NT2/D1 (cell line): ENCODE measurements around the gene PLEKHA6.

Source experiments
- DNase-seq: peaks from one replicate; pipeline ENCODE4 v3.0.0-alpha.2; 2011; ENCODE audit warnings: low read depth, low spot score
- H3K27me3 ChIP-seq: 2 replicates; pipeline ENCODE4 v1.6.0; 2011; ENCODE audit warnings: mild to moderate bottlenecking; ENCODE audit not compliant: insufficient read length, insufficient read depth
- H3K36me3 ChIP-seq: 2 replicates; pipeline ENCODE4 v1.6.1; 2011; ENCODE audit warnings: mild to moderate bottlenecking, low read length, mixed read lengths; ENCODE audit not compliant: insufficient read depth, insufficient read length
- H3K4me1 ChIP-seq: 2 replicates; pipeline ENCODE4 v1.5.1; 2011; ENCODE audit not compliant: insufficient read depth, insufficient read length
- H3K4me3 ChIP-seq: 2 replicates; pipeline ENCODE4 v1.5.1; 2011; ENCODE audit warnings: low read depth; ENCODE audit not compliant: insufficient read length
- H3K9ac ChIP-seq: 2 replicates; pipeline ENCODE4 v1.6.0; 2011; ENCODE audit warnings: low read depth; ENCODE audit not compliant: insufficient read length
- H3K9me3 ChIP-seq: 2 replicates; pipeline ENCODE4 v1.5.1; 2011; ENCODE audit warnings: mild to moderate bottlenecking, low read length; ENCODE audit not compliant: insufficient read depth
- SUZ12 ChIP-seq: IDR thresholded peaks from 2 replicates; pipeline ENCODE4 v1.6.1; 2011; ENCODE audit not compliant: insufficient read length, insufficient read depth; ENCODE audit errors: extremely low read depth
- YY1 ChIP-seq: IDR thresholded peaks from 2 replicates; pipeline ENCODE4 v1.6.1; 2011; ENCODE audit not compliant: insufficient read length, insufficient read depth
- ZNF274 ChIP-seq: IDR thresholded peaks from 2 replicates; pipeline ENCODE4 v1.6.1; 2011; ENCODE audit warnings: mild to moderate bottlenecking, low read depth, low read length

The PLEKHA6 gene

DNA sequence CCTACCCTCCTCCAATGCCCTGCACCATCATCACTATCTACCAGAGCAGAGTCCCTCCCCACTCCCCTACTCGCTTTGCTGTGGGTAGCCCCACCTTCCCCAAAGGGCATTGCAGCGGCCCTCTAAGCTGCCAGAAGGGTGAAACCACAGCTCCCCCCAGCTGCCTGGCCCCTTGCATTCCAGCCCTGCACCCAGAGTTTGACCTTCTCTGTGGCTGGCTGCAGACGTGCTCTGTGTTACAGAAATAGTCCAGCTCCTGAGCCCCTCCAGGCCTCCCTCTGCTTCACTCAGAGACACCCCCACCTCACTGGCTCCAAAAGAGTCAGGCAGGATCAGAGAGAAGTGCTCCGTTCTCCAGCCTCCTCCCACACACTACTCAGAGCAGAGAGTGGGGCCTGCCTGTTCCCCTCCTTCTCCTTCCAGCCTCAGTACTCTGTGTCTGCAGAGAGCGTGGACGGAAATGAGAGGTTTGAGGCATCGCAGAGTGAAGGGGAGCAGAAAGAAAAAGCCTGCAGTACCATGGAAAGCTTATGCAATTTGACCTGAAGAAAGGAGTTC is 63.2 kb downstream of the PLEKHA6 start:
- Histone ChIP-seq H3K27me3 (no peaks in the 10 kb centered on the region), H3K36me3 (no peaks in the 10 kb centered on the region), H3K4me3 (no peak overlapping the region), H3K9me3 (no peaks in the 10 kb centered on the region), H3K9ac (no peak overlapping the region), H3K4me1 (peaks cover 19% of the 10 kb centered on the region)
- no peak for TF ChIP-seq YY1
- no peak for TF ChIP-seq ZNF274
- TF ChIP-seq SUZ12: no peak
- no peak for DNase-seq

GRCh38 chr1:204295671-204296070 is 64.1 kb downstream of the PLEKHA6 start:
- H3K4me3 ChIP-seq: no peak overlapping the region
- no peak for DNase-seq
- no peak overlapping the region for H3K9ac ChIP-seq
- H3K27me3 ChIP-seq: no peaks in the 10 kb centered on the region
- peaks cover 19% of the 10 kb centered on the region for H3K4me1 ChIP-seq
- H3K36me3 ChIP-seq: no peaks in the 10 kb centered on the region
- TF ChIP-seq SUZ12 (no peak), YY1 (no peak)
- H3K9me3 ChIP-seq: no peaks in the 10 kb centered on the region

- no peaks in the 10 kb centered on the region for H3K36me3 ChIP-seq
- no peaks in the 10 kb centered on the region for H3K27me3 ChIP-seq
- no peaks in the 10 kb centered on the region for H3K9me3 ChIP-seq
- H3K4me3 ChIP-seq: no peak overlapping the region
- H3K4me1 ChIP-seq: peaks cover 19% of the 10 kb centered on the region
- no peak for DNase-seq
- no peak overlapping the region for H3K9ac ChIP-seq
- TF ChIP-seq SUZ12: no peak
- TF ChIP-seq YY1: no peak
- TF ChIP-seq ZNF274: no peak
Observed at GRCh38 chr1:204294357-204294756, 65.4 kb downstream of the PLEKHA6 start.

- H3K27me3 ChIP-seq: no peaks in the 10 kb centered on the region
- no peak overlapping the region for H3K9ac ChIP-seq
- no peaks in the 10 kb centered on the region for H3K9me3 ChIP-seq
- no peak for TF ChIP-seq SUZ12
- TF ChIP-seq ZNF274: no peak
- TF ChIP-seq YY1: no peak
- DNase-seq: no peak
- H3K4me1 ChIP-seq: peaks cover 19% of the 10 kb centered on the region
- no peak overlapping the region for H3K4me3 ChIP-seq
- no peaks in the 10 kb centered on the region for H3K36me3 ChIP-seq
Observed at GRCh38 chr1:204293605-204294337, 66.0 kb downstream of the PLEKHA6 start.

DNA sequence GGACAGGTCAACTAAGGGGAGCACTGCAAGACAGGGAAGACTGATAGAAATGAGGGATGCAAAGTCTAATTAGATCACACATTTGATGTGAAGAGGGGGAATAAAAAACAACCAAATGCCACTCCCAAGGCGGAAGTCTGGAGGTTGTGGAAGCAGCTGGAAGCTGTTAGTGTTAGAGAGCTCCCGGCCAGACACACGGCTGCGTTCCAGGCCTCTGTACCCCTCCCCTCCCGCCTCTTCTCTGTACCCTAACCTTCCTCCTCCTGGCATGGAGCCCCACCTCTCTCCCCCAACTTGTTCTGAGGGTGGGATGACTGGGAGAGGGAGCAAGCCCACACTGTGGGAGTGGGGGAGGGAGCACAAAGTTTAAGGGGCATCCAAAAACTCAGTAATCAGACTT is 67.0 kb downstream of the PLEKHA6 start:
- Histone ChIP-seq H3K4me3 (no peak overlapping the region), H3K27me3 (no peaks in the 10 kb centered on the region), H3K4me1 (peaks cover 23% of the 10 kb centered on the region), H3K9me3 (no peaks in the 10 kb centered on the region), H3K9ac (no peak overlapping the region), H3K36me3 (no peaks in the 10 kb centered on the region)
- no peak for DNase-seq
- no peak for TF ChIP-seq ZNF274
- TF ChIP-seq SUZ12: no peak
- TF ChIP-seq YY1: no peak

DNA sequence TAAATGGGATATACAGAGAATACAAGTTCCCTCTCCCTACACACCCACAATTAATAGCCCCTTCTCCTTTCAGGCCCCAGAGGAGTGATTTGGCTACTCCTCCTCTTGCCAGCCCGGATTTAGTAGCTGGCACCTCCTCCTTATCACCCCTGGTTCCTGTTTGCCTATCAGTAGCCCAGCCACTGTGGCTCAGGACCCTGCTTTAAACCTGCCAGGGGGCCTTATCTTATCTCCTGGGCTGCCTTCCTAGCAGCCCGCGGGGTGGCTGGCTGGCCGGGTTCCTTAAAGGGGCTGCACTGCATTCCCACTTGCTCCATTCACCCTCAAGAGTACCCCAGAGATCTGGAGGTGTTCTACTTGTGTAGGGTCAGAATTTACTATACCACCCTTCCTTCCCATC is 70.4 kb downstream of the PLEKHA6 start:
- H3K27me3 ChIP-seq: peaks cover 3% of the 10 kb centered on the region
- H3K4me3 ChIP-seq: no peak overlapping the region
- no peak overlapping the region for H3K9ac ChIP-seq
- H3K9me3 ChIP-seq: no peaks in the 10 kb centered on the region
- no peak for DNase-seq
- TF ChIP-seq ZNF274: no peak
- TF ChIP-seq YY1: no peak
- no peak for TF ChIP-seq SUZ12
- no peaks in the 10 kb centered on the region for H3K36me3 ChIP-seq
- H3K4me1 ChIP-seq: peaks cover 18% of the 10 kb centered on the region

GRCh38 chr1:204288021-204288588 is 71.6 kb downstream of the PLEKHA6 start:
- Histone ChIP-seq H3K27me3 (peaks cover 3% of the 10 kb centered on the region), H3K9me3 (no peaks in the 10 kb centered on the region), H3K9ac (no peak overlapping the region), H3K36me3 (no peaks in the 10 kb centered on the region), H3K4me3 (no peak overlapping the region), H3K4me1 (peaks cover 15% of the 10 kb centered on the region)
- no peak for DNase-seq
- no peak for TF ChIP-seq YY1
- TF ChIP-seq ZNF274: no peak
- no peak for TF ChIP-seq SUZ12
